ENCODE measurements around the gene CLCNKA.

DNA sequence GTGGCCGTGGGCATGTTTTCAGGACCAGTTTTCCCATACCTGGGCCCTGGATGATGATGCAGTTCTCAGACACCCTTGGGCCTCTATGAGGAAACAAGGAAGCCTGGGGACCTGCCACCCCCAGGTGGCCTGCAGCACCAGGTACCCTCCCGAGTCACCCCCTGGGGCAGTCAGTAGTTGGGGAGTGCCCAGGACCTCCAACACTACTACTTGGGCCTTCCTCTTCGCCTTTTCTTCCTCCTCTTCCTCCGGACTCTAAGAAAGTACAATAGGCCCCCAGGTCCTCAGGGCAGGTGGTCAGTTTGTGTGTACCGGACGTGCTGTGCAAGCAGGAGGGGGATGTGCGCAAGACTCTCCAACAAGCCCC is 29.7 kb upstream of the CLCNKA start:
- TF ChIP-seq CTCF (IDR thresholded peaks at IDR 0.05; ENCODE audit: poor library complexity): no peak
- TF ChIP-seq EZH2phosphoT487 (IDR thresholded peaks at IDR 0.05; ENCODE audit: low read depth, severe bottlenecking, unreplicated experiment): no peak
- TF ChIP-seq EZH2 (IDR thresholded peaks at IDR 0.05; ENCODE audit: borderline replicate concordance): no peak
